ENCODE measurements around the gene MVB12B.

Gene MVB12B

DNA sequence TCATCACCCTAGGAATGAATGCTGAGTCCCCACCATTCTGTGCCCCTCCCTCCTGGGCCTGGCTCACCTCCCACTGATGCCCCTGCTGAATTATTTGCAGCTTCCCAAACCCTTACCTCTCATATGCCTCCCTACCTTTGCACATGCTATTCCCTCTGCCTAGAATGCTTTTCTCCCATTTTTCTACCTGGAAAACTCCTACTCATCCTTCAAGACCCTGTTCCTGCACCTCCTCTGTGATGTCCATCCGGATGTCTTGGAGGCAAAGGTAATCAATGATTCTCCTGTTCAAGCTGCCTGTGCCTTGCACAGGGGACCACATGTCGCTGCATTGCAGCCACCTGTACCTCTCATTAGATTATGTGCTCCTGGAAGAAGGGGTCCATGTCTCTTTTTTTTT, 182.3 kb downstream of the MVB12B start:
- DNase-seq, result no peak

DNA sequence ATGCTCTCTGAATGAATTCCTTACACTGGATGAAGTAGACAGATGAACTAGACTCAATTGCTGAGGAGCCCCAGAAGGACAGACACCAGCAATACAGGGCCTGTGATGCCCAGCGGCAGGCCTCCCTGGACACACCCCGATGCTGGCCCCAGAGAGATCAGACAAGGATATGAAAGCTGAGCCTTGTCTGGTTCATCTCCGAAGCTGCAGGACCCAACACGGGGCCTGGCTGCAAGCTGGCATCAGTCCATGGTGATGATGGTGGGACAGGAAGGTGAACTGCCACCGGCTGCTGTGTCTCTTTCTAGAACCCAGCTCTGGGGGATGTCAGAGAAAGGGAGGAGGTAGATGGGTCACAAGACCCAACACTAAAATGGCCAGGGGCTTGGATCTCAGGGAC, 183.1 kb downstream of the MVB12B start:
- no peak for DNase-seq

DNA sequence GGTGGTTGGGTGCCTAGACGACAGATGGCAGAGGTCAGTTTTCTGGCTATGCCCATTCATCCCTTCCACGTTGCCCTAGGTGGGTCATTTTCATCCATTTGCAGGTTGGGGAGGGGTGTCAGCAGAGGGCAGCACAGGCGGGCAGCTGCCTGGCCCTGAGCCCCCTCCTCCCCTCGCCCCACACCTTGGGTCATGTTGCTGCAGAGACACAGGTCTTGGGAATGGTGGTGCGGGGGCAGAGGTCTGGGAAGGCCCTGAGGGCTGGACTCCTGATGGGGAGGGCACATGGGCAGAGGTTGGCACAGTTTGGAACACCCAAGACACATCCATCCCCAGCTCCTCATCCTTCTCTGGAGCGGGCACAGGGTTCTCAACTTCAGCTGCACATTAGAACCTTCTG, 183.9 kb downstream of the MVB12B start:
- no peak for DNase-seq

DNA sequence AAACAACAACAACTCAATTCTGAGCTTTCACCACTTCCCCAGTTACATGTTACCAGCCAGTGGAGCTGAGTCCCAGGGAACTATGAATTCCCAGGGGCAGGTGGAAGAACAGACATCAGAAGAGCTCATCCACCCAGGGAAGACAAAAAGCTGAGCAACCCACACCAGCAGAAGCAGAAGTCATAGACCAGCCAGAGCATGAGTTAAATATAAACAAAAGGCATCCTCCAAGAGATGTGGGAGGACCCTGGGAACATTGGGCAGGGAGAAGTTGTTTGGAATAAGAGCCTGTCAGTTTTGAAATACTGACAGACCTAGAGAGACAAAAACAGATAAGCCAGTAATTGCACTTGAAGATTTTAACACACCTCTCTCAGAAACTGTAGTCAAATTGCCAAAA, 184.8 kb downstream of the MVB12B start:
- DNase-seq, result no peak

DNA sequence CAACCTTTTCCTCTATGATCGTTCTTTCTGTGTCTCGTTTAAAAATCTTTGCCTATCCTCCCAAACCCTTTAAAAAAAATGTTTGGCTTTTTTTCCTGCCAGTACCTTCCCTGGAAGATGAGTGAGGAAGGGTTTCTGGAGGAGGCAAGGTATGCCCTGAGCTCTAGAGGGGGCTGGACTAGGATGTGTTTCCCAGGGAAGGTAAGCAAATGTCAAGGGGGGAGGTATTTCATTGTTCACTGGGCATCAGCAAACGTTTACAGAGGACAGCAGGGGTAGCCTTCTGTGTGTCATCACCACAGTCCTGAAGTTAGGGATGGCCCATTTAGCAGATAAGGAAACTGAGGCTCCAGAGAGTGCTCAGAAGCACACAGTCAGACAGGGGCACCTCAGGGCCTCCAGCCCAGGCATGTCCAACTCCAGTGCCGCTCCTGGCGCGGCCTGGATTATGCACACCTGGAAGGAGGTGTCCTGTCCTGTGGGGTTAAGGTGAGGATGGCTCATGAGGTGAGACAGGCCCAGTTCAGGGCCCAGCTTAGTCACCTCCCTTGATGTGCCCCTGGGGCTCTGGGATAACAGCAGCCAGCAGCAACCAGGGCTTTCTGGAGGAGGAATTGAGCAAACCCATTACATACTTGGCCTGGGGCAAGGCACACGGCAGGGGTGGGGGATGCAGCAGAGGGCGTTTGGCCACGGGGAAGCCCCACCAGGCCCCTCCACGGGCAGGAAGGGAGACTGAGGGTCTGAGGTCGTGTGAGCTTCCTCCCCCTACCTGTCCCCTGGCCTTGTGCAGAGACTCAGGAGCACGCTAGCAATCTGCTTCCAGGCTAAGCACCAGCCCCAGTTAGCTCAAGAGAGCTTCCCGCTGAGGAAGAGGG, 186.8 kb downstream of the MVB12B start:
- DNase-seq, result no peak

DNA sequence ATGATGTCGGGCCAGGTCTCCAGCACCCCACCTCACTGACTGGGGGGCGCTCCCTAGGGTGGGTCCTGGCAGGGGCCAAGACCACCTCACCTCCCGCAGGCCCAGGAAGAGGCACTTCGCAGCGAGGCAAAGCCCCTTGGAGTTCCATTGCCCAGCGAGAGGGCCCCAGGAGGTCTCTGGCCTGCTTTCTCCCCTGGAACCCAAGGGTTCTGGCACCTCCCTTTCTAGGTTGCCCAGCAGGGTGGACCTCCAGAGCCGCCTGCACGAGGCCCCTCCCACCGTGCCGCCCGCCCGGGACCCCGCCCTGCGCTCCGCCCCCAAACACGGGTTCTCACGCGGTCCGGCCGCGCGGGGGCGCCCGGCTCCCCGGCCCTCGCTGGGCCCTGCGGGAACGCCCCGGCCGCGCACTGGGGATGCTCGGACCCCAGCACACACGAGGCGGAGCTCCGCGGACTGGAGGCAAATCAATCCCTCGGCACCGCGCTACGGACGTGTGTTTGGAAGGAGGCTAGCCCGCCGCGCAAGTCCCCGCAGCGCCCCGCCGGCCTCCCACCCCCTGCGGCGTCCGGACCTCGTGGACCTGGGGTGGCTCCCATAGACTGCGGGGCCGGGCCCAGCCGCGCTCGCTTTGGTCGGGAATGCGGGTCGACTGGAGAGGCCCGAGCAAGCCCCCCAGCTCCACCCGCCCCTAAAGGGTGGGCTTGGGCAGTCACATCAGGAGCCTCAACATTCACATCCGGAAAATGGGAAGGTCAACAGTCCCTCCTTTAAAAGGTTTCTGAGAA, 187.6 kb downstream of the MVB12B start:
- DNase-seq, result no peak

DNA sequence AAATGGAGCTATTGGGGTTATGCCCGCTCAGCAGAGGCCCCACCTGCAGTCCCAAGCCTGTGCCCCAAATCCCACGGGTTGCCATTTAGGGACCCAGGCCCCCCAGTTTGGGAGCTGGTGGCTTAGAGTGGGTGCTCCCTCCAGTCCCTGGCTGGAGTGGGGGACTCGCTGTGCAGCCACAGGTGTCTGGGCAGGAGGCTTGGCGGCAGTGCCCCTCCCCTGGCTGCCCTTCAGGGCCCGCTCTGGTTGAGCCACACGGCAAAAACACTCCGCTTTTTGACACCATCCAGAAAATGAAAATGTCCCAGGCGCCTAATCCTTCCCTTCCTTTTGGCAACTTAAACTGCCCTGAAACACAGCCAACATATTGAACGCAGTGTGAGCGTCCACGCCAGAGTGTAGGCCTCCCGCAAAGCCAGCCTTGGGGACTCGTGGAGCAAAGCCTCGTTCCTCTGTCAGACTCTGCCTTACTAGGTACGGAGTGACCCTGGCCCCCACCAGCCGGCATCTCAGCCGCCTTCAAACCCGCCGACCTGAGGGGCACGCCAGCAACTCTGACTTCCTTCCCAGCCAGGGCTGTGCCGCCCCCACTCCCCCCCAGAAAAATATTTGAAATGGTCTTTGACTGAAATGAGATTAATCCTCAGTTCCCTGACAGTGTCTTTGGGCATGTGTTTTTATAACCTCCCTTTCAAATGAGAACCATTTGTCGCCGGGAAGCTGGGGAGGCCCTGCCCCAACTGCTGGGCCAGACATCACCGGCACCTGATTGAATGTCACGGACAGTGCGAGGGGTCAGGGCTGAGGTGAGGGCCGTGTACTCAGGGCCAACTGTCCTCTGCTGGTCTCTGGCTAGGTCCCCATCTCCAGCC, 188.6 kb downstream of the MVB12B start:
- no peak for DNase-seq

DNA sequence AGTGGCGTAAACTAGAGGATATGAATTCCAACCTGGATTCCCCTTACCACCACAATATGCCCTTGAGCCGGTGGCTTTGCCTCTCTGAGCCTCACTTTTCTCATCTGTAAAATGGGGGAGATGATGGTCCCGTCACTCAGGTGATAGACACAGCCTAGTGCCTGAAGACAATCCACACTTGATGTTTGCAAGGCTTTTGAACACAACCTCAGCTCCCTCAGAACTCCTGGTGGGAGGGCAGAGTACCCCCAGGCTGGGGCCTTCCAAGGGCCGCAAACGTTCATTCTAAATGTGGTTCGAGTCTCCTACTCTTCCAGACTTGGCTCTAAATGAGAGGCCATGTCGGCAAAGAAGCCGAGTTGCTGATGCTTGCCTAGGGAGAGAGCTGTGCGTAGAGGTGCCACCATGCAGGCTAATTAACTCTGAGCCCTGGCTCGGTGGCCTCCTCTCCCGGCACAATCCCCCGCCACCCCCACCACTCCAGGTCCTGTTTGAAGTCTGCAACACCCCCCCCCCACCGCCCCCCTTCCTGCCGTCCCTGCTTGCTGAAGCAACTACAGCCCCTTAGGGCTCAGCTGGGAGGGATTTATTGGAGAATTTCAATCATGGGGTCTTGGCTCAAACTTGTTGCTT, 189.4 kb downstream of the MVB12B start:
- DNase-seq, result no peak

DNA sequence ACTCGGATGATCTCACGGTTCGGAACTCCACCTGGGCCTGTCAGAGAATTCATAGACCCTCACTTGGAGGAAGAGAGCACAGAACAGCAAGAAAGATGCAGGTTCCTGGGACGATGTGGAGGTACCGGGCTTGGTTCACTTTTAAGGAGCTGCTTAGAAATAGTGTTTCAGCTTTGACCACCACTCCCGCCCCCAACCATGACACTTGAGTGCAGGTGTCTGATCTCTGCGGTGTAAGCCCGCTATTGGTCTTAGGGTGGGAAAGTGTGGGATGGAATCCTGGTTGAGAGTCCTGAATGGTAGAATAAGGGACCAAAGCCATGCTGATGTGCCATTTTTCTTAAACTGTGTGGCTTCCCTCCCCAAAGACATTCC, 189.9 kb downstream of the MVB12B start:
- no peak for DNase-seq

DNA sequence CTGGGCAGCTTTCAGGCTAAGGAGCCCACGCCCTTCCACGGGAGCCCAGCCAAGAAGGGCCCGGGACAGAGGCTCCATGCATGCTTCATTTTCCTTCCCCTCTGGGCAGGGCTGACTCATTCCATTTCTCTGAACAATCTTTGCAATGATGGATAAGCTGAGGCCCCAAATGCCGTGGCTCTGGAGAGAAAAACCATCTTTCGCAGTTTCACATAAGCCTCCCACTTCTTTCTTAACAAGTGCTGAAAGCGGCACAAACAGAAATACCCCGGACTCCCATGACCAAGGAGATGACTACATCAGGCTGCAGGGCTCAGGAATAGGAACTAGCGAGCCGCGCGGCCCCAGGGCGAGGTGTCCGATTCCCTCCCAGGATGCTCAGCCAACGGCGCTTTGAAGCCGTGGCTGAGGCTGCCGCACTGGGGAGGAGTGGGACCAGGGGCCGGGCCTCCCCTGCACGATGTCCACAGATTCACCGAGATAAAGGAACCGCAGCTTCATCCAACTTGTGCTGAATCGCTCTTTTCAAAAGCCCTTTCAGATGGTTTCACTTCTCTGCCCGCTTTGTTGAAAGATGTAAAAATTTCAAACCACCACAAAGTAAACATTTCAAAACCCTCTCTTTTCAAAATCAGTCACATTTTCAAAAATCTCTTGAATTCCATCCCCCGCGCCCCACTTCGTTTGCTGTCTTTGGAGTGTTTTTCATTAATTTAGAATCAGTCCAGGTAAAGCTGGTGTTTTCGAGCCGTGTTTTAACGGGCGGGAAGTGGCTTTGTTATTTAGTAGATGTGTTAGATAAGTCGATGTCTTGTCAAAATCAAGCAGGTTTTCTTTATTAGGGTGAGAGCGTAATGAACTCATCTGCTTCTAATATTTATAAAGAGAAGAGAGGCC, 190.6 kb downstream of the MVB12B start:
- no peak for DNase-seq

DNA sequence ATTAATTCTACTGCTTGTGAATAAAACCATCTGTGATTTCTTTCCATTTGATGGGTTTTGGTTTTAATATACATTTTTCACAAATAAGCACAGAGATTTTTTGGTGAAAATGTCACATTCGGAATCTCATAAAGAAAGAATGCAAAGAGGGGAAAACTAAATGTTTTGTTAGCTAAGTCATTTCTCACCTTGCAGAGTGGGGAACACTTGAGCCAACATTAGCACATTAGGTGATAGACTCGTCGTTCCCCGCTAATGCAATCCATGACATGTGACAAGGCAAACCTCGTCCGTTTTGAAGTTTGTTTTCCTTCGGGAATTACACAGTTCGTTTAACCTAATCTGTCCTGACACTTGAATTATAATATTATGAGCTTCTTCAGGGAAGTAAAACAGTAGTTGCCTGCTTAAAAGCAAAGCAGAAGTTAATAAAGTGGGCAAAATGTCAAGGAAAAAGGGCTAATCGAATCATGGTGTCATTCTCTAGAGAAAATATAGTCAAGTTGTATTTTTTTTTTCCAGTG, 191.3 kb downstream of the MVB12B start:
- DNase-seq, result no peak

DNA sequence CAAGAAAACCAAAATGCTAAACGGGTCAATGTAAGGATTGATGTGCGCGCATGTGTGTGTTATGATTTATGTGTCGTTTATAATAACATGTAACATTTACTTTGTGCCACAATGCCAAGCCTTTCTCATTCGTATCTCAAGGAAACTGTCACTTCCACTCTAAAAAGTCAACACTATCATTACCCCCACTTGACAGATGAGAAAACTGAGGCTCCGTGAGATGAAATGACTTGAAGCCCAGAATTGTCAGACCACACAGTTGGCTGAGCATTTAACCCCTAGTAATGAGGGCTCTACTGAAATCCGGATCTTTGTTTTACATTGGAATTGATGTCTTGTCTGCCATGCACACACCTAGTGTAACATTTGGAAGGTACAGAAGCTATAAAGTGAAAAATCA, 192.1 kb downstream of the MVB12B start:
- no peak for DNase-seq

DNA sequence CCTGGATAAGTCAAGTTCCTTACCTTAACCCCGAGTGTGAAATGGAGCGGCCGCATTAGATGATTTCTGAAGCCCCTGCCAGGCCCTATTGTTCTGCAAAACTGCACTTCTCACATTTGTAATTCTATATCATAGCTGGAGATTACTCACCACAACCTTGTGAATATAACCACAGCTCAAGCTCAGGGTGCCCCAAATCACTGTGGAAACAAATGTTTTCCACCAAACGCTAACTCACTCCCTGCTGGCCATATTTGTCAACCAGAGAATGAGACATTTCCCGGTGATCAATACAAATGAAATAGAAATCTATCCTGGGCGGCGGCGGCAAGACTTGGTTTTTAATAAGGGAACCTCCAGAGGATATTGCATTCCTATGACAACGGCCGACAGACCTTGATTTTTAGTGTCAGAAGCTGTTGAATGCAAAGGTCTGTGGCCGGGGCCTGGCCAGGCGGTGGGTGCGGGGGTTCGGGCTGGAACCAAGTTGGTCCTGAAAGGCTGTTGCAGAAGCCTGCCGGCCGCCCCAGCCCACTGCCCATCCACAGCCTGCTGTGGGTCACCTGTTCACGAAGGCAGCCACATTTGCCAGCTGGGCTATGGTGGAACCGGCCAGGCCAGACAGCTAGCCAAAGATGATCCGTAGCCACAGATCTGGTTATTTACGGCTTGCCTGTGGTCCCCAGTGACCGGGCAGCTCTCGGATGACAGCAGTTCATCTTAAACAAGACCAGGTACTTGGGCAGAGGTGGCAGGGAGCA, 193.2 kb downstream of the MVB12B start:
- no peak for DNase-seq

DNA sequence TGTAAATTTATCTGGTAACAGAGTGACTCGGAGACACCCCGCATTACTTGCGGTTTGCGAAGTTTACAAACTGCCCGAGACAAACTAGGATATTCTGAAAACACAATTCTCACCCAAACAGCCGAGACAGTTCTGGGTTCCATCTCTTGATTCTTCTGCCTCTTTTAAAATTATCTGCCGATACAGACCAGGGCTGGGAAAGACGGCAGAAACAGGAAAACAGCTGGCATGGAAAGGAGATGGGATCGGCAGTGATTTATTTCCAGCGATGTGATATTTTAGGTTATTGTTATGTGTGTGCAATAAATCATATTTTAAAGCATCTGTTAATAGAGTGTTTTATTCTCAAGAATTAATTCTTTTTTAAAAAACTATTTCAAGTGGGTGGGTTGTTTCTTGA, 193.8 kb downstream of the MVB12B start:
- DNase-seq, result no peak

DNA sequence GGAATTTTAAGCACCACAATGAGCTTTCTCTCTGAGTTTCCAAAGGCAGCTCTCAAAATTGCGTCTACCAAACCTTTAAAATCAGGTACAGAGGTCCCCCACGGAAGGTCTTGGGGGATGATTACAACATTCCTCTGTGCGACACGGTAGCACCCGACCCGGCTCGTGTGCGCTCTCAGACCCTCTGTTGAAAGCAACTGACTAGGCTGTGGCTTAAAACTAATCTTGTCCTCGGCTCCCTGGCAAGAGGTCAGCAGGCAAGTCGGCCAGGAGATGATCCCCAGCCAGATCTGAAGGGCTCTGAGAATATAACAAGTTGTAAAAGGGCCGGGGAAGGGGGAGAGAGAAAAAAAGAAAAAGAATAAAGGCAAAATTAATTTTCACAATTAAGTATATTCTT, 194.5 kb downstream of the MVB12B start:
- no peak for DNase-seq

DNA sequence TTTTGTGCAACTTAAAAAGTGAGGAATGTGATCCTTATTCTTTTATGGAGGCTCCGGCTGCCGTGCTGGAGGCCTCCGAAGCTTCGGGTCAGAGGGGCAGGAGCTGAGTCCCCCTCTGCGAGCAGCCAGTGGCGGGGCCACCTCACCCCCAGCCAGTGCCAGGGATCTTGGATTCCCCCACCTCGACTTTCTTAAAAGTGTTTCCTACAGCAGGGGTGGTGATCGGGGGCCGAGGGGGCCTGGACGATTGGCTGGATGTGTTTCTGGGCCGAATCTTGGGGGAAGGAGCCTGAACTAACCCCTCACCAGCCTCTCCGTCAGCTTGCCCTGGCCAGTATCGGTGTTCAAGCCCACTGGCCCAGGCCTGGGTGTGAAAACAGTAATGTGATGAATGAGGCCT, 194.9 kb downstream of the MVB12B start:
- no peak for DNase-seq

DNA sequence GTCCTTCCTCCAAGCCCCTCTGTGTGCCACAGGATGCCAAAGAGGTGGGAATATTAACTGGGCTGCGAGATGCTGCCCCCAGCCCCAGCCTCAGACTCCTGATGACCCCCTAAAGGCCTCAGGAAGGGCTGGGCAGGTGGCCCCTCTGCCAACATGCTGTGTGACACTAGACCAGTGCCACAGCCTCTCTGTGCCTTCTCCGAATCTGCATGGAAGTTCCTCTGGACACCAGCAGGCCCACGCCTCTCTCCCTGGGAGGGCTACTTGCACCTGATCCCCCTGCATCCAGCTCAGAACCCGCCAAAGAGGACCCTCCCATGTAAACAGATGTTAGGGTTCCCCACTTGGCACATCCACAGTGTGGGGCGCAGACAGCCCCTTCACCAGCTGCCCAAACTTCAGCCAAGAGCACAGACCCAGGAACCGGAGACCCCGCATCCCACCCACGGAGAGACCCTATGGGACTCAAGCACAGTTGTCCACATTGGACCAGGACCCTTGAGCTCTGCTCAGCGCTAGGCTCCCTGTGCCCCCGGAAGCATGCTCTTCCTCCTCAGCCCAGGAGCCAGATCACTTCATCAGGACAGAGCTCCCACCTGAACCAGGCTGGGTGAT, 195.5 kb downstream of the MVB12B start:
- DNase-seq, result no peak

DNA sequence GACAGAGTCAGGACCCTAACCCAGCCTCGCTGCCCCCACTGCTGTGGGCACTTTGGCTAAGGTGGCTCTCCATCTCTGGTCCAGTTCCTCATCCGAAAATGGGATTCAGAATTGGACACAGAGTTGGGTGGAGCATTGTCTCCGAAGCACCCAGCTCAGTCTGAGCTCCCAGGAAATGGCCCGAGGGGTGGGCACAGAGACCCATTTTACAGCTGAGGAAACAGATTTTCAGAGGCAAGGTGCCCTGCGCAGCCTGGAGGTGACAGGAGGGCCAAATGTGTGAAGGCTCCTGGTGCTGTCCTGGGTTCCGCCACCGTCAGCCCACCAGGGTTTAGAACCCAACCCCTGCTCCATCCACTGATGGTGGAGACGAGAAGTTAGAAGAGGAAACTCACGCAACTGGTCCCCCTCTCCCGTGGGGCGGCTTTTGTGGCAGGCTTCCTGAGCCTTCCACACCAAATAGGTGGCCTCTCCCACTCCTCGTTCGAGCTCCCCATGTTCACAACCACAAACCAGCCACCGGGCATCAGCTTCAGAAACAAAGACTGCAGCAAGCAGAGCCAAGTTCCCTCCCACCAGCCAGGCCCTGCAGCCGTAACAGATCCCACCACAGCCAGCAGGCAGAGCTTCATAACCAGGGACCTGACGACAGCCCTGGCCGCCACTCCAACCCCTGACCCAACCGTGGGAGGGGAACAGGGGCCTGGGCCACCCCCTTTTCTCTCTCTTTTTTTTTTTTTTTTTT, 196.2 kb downstream of the MVB12B start:
- DNase-seq, result no peak

DNA sequence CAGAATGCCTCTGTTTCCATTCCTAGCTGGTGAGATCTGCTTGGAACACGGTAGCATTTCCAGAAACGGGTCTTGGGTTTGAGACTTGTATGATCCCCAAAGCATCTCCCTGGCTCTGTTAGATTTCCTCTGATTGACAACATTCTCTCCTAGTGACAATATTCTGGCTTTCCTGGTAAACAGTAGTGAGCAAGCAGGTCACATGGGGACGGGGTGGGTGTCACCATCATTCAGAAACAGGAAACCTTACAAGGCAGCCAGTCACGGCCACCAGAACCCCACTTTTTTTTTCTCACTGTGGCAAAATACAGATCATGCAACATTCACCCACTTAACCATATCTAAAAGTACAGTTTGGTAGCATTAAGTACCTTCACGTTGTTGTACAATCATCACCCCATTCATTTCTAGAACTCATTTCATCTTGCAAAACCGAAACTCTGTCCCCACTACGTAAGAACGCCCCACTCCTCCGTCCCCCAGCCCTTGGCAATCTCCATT, 197.0 kb downstream of the MVB12B start:
- DNase-seq, result no peak
